ENCODE measurements around the gene TRIM8.

TRIM8 gene

GRCh38 chr10:102632394-102633111 lies 11.7 kb upstream of the TRIM8 start:
- in situ Hi-C loops (cut with MboI; ENCODE audit: low sequenced_read_pairs): no loop called here

- in situ Hi-C loops (cut with MboI; ENCODE audit: low sequenced_read_pairs): no loop called here
Measured at GRCh38 chr10:102633287-102633686, 11.0 kb upstream of the TRIM8 start.

- in situ Hi-C loops (cut with MboI; ENCODE audit: low sequenced_read_pairs): no loop called here
Measured at GRCh38 chr10:102633848-102634247, 10.4 kb upstream of the TRIM8 start.

GRCh38 chr10:102634686-102635085 lies 9.6 kb upstream of the TRIM8 start:
- in situ Hi-C loops (cut with MboI; ENCODE audit: low sequenced_read_pairs): no loop called here

GRCh38 chr10:102635377-102635776 lies 8.9 kb upstream of the TRIM8 start:
- in situ Hi-C loops (cut with MboI; ENCODE audit: low sequenced_read_pairs): no loop called here

- in situ Hi-C loops (cut with MboI; ENCODE audit: low sequenced_read_pairs): no loop called here
Measured at GRCh38 chr10:102639537-102639936, 4.7 kb upstream of the TRIM8 start.

GRCh38 chr10:102641402-102641801 lies 2.9 kb upstream of the TRIM8 start:
- in situ Hi-C loops (cut with MboI; ENCODE audit: low sequenced_read_pairs): no loop called here

- in situ Hi-C loops (cut with MboI; ENCODE audit: low sequenced_read_pairs): no loop called here
Measured at GRCh38 chr10:102641880-102642735, 2.2 kb upstream of the TRIM8 start.

GRCh38 chr10:102642736-102643335 lies 1.4 kb upstream of the TRIM8 start:
- in situ Hi-C loops (cut with MboI; ENCODE audit: low sequenced_read_pairs): no loop called here

- in situ Hi-C loops (cut with MboI; ENCODE audit: low sequenced_read_pairs): no loop called here
Measured at GRCh38 chr10:102643336-102644065, 778 bp upstream of the TRIM8 start.

- in situ Hi-C loops (cut with MboI; ENCODE audit: low sequenced_read_pairs): no loop called here
Measured at GRCh38 chr10:102644646-102645387, 538 bp downstream of the TRIM8 start.

GRCh38 chr10:102645388-102645740 lies 1.1 kb downstream of the TRIM8 start:
- in situ Hi-C loops (cut with MboI; ENCODE audit: low sequenced_read_pairs): no loop called here

- in situ Hi-C loops (cut with MboI; ENCODE audit: low sequenced_read_pairs): no loop called here
Measured at GRCh38 chr10:102645741-102646609, 1.7 kb downstream of the TRIM8 start.

- in situ Hi-C loops (cut with MboI; ENCODE audit: low sequenced_read_pairs): no loop called here
Measured at GRCh38 chr10:102646610-102647442, 2.5 kb downstream of the TRIM8 start.

GRCh38 chr10:102647443-102648268 lies 3.4 kb downstream of the TRIM8 start:
- in situ Hi-C loops (cut with MboI; ENCODE audit: low sequenced_read_pairs): no loop called here

- in situ Hi-C loops (cut with MboI; ENCODE audit: low sequenced_read_pairs): no loop called here
Measured at GRCh38 chr10:102648269-102648888, 4.1 kb downstream of the TRIM8 start.
